GM23338 (cell line): ENCODE data around the gene HEBP1. TPM values are rescaled to one million over a fixed set of nuclear protein-coding genes. Genes with fewer than 3 reads are reported as not detected.

ENCODE experiments used
- ATAC-seq: fragments of 200-7000 bp; cut with Tn5 transposase; 3 replicates; pipeline ENCODE4 v1.9.1; 2020
- DNase-seq: peaks from one replicate; pipeline ENCODE4 v3.0.0-alpha.2; 2015; ENCODE audit warnings: low spot score
- H2AFZ ChIP-seq: fragments of 200-600 bp; sonication (generic); 2 replicates; pipeline ENCODE4 v1.8.0; 2016; ENCODE audit warnings: antibody characterized with exemption, mild to moderate bottlenecking, moderate library complexity
- H3F3A ChIP-seq: fragments of 200-600 bp; sonication (generic); replicated peaks from 2 replicates; pipeline ENCODE4 v1.8.0; 2017; ENCODE audit warnings: antibody characterized with exemption, mixed run types, low read depth
- H3K27ac ChIP-seq: fragments of 200-600 bp; sonication (generic); 2 replicates; pipeline ENCODE4 v1.6.1; 2016; ENCODE audit warnings: low read depth
- H3K27me3 ChIP-seq: fragments of 200-600 bp; sonication (generic); 2 replicates; pipeline ENCODE4 v1.8.0; 2016; ENCODE audit warnings: mild to moderate bottlenecking, mixed run types, moderate library complexity; ENCODE audit not compliant: insufficient read depth
- H3K36me3 ChIP-seq: fragments of 200-600 bp; sonication (generic); 2 replicates; pipeline ENCODE4 v1.8.0; 2016; ENCODE audit warnings: mild to moderate bottlenecking; ENCODE audit not compliant: insufficient read depth
- H3K4me1 ChIP-seq: fragments of 200-600 bp; sonication (generic); 2 replicates; pipeline ENCODE4 v1.8.0; 2016; ENCODE audit warnings: mild to moderate bottlenecking, moderate library complexity; ENCODE audit not compliant: insufficient read depth
- H3K4me2 ChIP-seq: fragments of 200-600 bp; sonication (generic); 2 replicates; pipeline ENCODE4 v1.7.1; 2017; ENCODE audit warnings: mixed run types
- H3K4me3 ChIP-seq: fragments of 200-600 bp; sonication (generic); 2 replicates; pipeline ENCODE4 v1.6.1; 2016; ENCODE audit warnings: mixed run types
- H3K79me2 ChIP-seq: fragments of 200-600 bp; sonication (generic); replicated peaks from 2 replicates; pipeline ENCODE4 v1.8.0; 2017; ENCODE audit warnings: mild to moderate bottlenecking; ENCODE audit not compliant: insufficient read depth
- H3K9me2 ChIP-seq: fragments of 200-600 bp; sonication (generic); 2 replicates; pipeline ENCODE4 v1.8.0; 2017; ENCODE audit not compliant: insufficient read depth
- H4K20me1 ChIP-seq: fragments of 200-600 bp; sonication (generic); replicated peaks from 2 replicates; pipeline ENCODE4 v1.8.0; 2017; ENCODE audit warnings: mild to moderate bottlenecking; ENCODE audit not compliant: insufficient read depth
- H3K27ac Mint-ChIP-seq: 2 replicates; pipeline ENCODE4 v1.8.0; 2020; ENCODE audit warnings: inconsistent platforms, mild to moderate bottlenecking, moderate library complexity, mixed read lengths
- H3K27me3 Mint-ChIP-seq: 3 replicates; pipeline ENCODE4 v1.8.0; 2022; ENCODE audit warnings: low read depth, mild to moderate bottlenecking, moderate library complexity, mixed read lengths, inconsistent platforms; ENCODE audit not compliant: insufficient read depth, poor library complexity
- H3K36me3 Mint-ChIP-seq: 3 replicates; pipeline ENCODE4 v1.8.0; 2021; ENCODE audit warnings: low read depth, mild to moderate bottlenecking, inconsistent platforms, moderate library complexity, mixed read lengths
- H3K4me1 Mint-ChIP-seq: 3 replicates; pipeline ENCODE4 v1.8.0; 2020; ENCODE audit warnings: mild to moderate bottlenecking, inconsistent platforms, mixed read lengths
- H3K4me3 Mint-ChIP-seq: 3 replicates; pipeline ENCODE4 v1.8.0; 2021; ENCODE audit warnings: moderate library complexity, mild to moderate bottlenecking, inconsistent platforms, mixed read lengths
- H3K9me3 Mint-ChIP-seq: 3 replicates; pipeline ENCODE4 v1.8.0; 2020; ENCODE audit warnings: moderate library complexity, mild to moderate bottlenecking, inconsistent platforms, mixed read lengths
- CREB1 ChIP-seq: fragments of 250-450 bp; sonication (Bioruptor Pico); IDR thresholded peaks from 2 replicates; pipeline ENCODE4 v1.5.0; 2020; ENCODE audit warnings: low read depth, mild to moderate bottlenecking, moderate library complexity
- EZH2 ChIP-seq: fragments of 200-600 bp; sonication (generic); IDR thresholded peaks from one replicate; pipeline ENCODE4 v1.8.0; 2017; ENCODE audit warnings: antibody characterized with exemption, mild to moderate bottlenecking, low read depth; ENCODE audit not compliant: unreplicated experiment
- EZH2phosphoT487 ChIP-seq: fragments of 200-600 bp; sonication (generic); IDR thresholded peaks from one replicate; pipeline ENCODE4 v1.8.1; 2018; ENCODE audit warnings: antibody characterized with exemption; ENCODE audit not compliant: unreplicated experiment
- JUNB ChIP-seq: IDR thresholded peaks from one replicate; pipeline ENCODE4 v1.6.1; 2016; ENCODE audit warnings: antibody characterized with exemption; ENCODE audit not compliant: unreplicated experiment
- NANOG ChIP-seq: IDR thresholded peaks from 2 replicates; pipeline ENCODE4 v1.6.1; 2016; ENCODE audit warnings: antibody characterized with exemption, borderline replicate concordance
- POLR2AphosphoS5 ChIP-seq: IDR thresholded peaks from 2 replicates; pipeline ENCODE4 v1.6.1; 2016; ENCODE audit warnings: antibody characterized with exemption, low read depth
- STAT1 ChIP-seq: IDR thresholded peaks from one replicate; pipeline ENCODE4 v1.6.1; 2016; ENCODE audit warnings: antibody characterized with exemption; ENCODE audit not compliant: unreplicated experiment
- ZNF114 ChIP-seq: fragments of 250-450 bp; sonication (Bioruptor Pico); IDR thresholded peaks from 2 replicates; pipeline ENCODE4 v1.5.0; 2020; ENCODE audit warnings: mild to moderate bottlenecking, moderate library complexity
- ZNF331 ChIP-seq: fragments of 250-450 bp; sonication (Bioruptor Pico); IDR thresholded peaks from 2 replicates; pipeline ENCODE4 v1.5.0; 2020; ENCODE audit warnings: low read depth, mild to moderate bottlenecking, moderate library complexity
- polyA plus RNA-seq: library from polyadenylated mRNA; unstranded; fragments of >200 nt; fragmentation: Nextera tagmentation; extraction: Ambion mirVana; gene quantifications from 2 replicates; pipeline ENCODE4 v1.2.1, GENCODE V29; 2016
- total RNA-seq: library from RNA; depleted of rRNA; stranded (reverse); fragments of >200 nt; shearing (Covaris generic); gene quantifications from 2 replicates; pipeline ENCODE4 v1.2.3, GENCODE V29; 2014
- TF ChIP-seq, protein P1 (sequence below): IDR thresholded peaks from one replicate; pipeline ENCODE4 v1.6.1; 2018; ENCODE audit warnings: antibody characterized with exemption; ENCODE audit not compliant: unreplicated experiment
- TF ChIP-seq, protein P2 (sequence below): fragments of 250-450 bp; sonication (Bioruptor Pico); IDR thresholded peaks from 2 replicates; pipeline ENCODE4 v1.5.0; 2020; ENCODE audit warnings: mild to moderate bottlenecking, moderate library complexity
- TF ChIP-seq, protein P3 (sequence below): IDR thresholded peaks from 2 replicates; pipeline ENCODE4 v1.6.1; 2016; ENCODE audit warnings: antibody characterized with exemption
- TF ChIP-seq, protein P4 (sequence below), 2 experiments: fragments of 200-600 bp in 1 of 2; sonication (generic) in 1 of 2; conservative IDR thresholded peaks; 2 replicates each; pipeline versions ENCODE4 v1.5.1 to v1.6.1; 2016 to 2017; ENCODE audit warnings: antibody characterized with exemption in 2 of 2, low read depth in 2 of 2, mild to moderate bottlenecking in 2 of 2, moderate library complexity in 1 of 2

HEBP1 gene
- total and polyA plus RNA-seq, 2 experiments from 2014 or later: 25.2 to 45.1 TPM

DNA sequence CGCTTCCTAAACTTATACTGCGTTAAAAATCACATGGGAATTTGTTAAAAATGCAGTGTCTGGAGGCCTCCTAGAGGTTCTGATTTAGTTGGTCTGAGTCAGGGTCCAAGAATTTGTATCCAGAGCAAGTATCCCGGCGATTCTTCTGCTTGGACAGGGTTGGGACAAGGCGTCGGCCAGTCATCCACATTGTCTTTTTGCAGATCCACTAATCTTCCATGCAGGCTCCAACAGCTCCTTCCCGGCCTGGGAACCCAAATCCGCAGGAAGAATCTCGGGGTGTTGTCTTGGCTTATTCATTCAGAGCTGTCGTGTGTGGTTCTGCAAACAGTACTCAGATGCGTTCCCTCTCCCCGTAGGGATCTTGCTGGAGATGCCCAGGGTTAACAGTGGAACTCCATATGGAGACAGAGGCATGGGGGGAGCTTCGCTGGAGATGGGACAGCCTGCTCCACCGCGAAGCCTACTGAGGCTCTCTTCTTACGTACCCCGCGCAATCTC, 73.4 kb downstream of the HEBP1 start:
- Histone ChIP-seq H3K27ac (no peak overlapping the region), H3K4me1 (peaks cover 8% of the 10 kb centered on the region), H3K27me3 (no peaks in the 10 kb centered on the region)

More for the DNA sequence above, 73.4 kb downstream of the HEBP1 start:
- H3K4me2 ChIP-seq: no peak overlapping the region
- Mint-ChIP-seq H3K9me3 (no peaks in the 10 kb centered on the region), H3K36me3 (peaks cover 2% of the 10 kb centered on the region; the same call in 1 of the 3 replicates), H3K27me3 (peaks cover 6% of the 10 kb centered on the region), H3K4me1 (peaks cover 7% of the 10 kb centered on the region), H3K4me3 (no peak overlapping the region), H3K27ac (no peak overlapping the region)
- no peaks in the 10 kb centered on the region for H3K79me2 ChIP-seq
- H3K9me2 ChIP-seq: no peaks in the 10 kb centered on the region
- DNase-seq (no peak), ATAC-seq (no peak)
- H2AFZ ChIP-seq: 0 out of 2 replicates have a peak overlapping the region, but pooled peaks have one; percentile 69
- H3K36me3 ChIP-seq: no peaks in the 10 kb centered on the region
- no peaks in the 10 kb centered on the region for H4K20me1 ChIP-seq
- H3K4me3 ChIP-seq: no peak overlapping the region
- H3F3A ChIP-seq: no peaks in the 10 kb centered on the region
- TF ChIP-seq, protein P1, sequence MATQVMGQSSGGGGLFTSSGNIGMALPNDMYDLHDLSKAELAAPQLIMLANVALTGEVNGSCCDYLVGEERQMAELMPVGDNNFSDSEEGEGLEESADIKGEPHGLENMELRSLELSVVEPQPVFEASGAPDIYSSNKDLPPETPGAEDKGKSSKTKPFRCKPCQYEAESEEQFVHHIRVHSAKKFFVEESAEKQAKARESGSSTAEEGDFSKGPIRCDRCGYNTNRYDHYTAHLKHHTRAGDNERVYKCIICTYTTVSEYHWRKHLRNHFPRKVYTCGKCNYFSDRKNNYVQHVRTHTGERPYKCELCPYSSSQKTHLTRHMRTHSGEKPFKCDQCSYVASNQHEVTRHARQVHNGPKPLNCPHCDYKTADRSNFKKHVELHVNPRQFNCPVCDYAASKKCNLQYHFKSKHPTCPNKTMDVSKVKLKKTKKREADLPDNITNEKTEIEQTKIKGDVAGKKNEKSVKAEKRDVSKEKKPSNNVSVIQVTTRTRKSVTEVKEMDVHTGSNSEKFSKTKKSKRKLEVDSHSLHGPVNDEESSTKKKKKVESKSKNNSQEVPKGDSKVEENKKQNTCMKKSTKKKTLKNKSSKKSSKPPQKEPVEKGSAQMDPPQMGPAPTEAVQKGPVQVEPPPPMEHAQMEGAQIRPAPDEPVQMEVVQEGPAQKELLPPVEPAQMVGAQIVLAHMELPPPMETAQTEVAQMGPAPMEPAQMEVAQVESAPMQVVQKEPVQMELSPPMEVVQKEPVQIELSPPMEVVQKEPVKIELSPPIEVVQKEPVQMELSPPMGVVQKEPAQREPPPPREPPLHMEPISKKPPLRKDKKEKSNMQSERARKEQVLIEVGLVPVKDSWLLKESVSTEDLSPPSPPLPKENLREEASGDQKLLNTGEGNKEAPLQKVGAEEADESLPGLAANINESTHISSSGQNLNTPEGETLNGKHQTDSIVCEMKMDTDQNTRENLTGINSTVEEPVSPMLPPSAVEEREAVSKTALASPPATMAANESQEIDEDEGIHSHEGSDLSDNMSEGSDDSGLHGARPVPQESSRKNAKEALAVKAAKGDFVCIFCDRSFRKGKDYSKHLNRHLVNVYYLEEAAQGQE: no peak
- TF ChIP-seq EZH2phosphoT487 (no peak), NANOG (no peak), EZH2 (no peak), ZNF114 (no peak), POLR2AphosphoS5 (no peak), CREB1 (CRISPR knock-in tag) (no peak), JUNB (no peak), STAT1 (no peak), ZNF331 (no peak)
- TF ChIP-seq, protein P2, sequence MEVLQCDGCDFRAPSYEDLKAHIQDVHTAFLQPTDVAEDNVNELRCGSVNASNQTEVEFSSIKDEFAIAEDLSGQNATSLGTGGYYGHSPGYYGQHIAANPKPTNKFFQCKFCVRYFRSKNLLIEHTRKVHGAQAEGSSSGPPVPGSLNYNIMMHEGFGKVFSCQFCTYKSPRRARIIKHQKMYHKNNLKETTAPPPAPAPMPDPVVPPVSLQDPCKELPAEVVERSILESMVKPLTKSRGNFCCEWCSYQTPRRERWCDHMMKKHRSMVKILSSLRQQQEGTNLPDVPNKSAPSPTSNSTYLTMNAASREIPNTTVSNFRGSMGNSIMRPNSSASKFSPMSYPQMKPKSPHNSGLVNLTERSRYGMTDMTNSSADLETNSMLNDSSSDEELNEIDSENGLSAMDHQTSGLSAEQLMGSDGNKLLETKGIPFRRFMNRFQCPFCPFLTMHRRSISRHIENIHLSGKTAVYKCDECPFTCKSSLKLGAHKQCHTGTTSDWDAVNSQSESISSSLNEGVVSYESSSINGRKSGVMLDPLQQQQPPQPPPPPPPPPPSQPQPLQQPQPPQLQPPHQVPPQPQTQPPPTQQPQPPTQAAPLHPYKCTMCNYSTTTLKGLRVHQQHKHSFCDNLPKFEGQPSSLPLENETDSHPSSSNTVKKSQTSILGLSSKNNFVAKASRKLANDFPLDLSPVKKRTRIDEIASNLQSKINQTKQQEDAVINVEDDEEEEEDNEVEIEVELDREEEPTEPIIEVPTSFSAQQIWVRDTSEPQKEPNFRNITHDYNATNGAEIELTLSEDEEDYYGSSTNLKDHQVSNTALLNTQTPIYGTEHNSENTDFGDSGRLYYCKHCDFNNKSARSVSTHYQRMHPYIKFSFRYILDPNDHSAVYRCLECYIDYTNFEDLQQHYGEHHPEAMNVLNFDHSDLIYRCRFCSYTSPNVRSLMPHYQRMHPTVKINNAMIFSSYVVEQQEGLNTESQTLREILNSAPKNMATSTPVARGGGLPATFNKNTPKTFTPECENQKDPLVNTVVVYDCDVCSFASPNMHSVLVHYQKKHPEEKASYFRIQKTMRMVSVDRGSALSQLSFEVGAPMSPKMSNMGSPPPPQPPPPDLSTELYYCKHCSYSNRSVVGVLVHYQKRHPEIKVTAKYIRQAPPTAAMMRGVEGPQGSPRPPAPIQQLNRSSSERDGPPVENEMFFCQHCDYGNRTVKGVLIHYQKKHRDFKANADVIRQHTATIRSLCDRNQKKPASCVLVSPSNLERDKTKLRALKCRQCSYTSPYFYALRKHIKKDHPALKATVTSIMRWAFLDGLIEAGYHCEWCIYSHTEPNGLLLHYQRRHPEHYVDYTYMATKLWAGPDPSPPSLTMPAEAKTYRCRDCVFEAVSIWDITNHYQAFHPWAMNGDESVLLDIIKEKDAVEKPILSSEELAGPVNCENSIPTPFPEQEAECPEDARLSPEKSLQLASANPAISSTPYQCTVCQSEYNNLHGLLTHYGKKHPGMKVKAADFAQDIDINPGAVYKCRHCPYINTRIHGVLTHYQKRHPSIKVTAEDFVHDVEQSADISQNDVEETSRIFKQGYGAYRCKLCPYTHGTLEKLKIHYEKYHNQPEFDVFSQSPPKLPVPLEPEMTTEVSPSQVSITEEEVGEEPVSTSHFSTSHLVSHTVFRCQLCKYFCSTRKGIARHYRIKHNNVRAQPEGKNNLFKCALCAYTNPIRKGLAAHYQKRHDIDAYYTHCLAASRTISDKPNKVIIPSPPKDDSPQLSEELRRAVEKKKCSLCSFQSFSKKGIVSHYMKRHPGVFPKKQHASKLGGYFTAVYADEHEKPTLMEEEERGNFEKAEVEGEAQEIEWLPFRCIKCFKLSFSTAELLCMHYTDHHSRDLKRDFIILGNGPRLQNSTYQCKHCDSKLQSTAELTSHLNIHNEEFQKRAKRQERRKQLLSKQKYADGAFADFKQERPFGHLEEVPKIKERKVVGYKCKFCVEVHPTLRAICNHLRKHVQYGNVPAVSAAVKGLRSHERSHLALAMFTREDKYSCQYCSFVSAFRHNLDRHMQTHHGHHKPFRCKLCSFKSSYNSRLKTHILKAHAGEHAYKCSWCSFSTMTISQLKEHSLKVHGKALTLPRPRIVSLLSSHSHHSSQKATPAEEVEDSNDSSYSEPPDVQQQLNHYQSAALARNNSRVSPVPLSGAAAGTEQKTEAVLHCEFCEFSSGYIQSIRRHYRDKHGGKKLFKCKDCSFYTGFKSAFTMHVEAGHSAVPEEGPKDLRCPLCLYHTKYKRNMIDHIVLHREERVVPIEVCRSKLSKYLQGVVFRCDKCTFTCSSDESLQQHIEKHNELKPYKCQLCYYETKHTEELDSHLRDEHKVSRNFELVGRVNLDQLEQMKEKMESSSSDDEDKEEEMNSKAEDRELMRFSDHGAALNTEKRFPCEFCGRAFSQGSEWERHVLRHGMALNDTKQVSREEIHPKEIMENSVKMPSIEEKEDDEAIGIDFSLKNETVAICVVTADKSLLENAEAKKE (CRISPR knock-in tag): no peak
- TF ChIP-seq, protein P3, sequence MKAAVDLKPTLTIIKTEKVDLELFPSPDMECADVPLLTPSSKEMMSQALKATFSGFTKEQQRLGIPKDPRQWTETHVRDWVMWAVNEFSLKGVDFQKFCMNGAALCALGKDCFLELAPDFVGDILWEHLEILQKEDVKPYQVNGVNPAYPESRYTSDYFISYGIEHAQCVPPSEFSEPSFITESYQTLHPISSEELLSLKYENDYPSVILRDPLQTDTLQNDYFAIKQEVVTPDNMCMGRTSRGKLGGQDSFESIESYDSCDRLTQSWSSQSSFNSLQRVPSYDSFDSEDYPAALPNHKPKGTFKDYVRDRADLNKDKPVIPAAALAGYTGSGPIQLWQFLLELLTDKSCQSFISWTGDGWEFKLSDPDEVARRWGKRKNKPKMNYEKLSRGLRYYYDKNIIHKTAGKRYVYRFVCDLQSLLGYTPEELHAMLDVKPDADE: no peak
- TF ChIP-seq, protein P4, sequence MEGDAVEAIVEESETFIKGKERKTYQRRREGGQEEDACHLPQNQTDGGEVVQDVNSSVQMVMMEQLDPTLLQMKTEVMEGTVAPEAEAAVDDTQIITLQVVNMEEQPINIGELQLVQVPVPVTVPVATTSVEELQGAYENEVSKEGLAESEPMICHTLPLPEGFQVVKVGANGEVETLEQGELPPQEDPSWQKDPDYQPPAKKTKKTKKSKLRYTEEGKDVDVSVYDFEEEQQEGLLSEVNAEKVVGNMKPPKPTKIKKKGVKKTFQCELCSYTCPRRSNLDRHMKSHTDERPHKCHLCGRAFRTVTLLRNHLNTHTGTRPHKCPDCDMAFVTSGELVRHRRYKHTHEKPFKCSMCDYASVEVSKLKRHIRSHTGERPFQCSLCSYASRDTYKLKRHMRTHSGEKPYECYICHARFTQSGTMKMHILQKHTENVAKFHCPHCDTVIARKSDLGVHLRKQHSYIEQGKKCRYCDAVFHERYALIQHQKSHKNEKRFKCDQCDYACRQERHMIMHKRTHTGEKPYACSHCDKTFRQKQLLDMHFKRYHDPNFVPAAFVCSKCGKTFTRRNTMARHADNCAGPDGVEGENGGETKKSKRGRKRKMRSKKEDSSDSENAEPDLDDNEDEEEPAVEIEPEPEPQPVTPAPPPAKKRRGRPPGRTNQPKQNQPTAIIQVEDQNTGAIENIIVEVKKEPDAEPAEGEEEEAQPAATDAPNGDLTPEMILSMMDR (conservative IDR thresholded peaks at IDR 0.05; ENCODE audit: low read depth in 2 of 2): no peak
